NCI-H2081 (cell line): ENCODE measurements around the gene DYNC1I2.
A peak's percentile ranks its signal among the peaks of the same experiment; 100 is the strongest.
"Not testable (repeated sequence)": the region's sequence is repeated elsewhere in the genome, so short reads cannot be mapped to it uniquely, and the experiment has no call there.

ENCODE experiments used
- DNase-seq, 2 experiments: peaks; one replicate each; lab custom pipeline; 2025; lab: John Stamatoyannopoulos, UW

Gene DYNC1I2

DNA sequence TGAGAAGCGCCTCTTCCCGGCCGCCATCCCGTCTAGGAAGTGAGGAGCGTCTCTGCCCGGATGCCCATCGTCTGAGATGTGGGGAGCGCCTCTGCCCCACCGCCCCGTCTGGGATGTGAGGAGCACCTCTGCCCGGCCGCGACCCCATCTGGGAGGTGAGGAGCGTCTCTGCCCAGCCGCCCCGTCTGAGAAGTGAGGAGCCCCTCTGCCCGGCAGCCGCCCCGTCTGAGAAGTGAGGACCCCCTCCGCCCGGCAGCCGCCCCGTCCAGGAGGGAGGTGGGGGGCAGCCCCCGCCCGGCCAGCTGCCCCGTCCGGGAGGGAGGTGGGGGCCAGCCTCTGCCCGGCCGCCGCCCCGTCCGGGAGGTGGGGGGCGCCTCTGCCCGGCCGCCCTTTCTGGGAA, 87.3 kb downstream of the DYNC1I2 start:
- DNase-seq, result not testable (repeated sequence)

DNA sequence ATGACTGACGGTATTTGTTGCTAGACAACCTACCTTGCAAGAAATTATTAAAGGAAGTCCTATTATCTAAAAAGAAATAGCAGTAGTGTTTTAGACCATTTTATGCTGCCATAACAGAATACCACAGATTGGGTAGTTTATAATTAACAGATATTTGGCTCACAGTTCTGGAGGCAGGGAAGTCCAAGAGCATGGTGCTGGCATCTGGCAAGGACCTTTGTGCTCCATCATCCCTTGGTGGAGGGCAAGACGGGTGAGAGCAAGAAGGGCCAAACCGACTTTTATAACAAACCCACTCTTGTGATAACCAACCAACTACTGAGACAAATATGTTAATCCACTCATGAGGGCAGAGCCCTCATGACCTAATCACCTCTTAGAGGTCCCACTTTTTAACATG, 91.2 kb downstream of the DYNC1I2 start:
- no peak for DNase-seq

DNA sequence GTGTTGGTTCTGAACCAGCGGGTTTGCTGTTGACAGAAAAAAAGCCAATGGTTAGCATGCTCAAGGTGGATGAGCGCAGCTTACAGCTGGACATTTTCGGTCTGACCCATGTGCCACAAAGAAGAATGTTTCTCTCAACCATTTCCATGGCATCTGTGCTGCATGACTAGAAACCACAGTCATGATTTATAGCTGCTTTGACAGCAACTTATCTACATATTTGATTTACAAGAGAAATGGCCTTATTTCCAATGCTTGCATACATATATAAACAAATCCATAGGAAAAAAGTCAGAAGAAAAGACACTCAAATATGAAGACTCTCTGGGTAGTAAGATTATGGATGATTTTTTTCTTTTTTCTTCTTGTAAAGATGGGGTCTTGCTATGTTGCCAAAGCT, 98.2 kb downstream of the DYNC1I2 start:
- DNase-seq, result no peak

DNA sequence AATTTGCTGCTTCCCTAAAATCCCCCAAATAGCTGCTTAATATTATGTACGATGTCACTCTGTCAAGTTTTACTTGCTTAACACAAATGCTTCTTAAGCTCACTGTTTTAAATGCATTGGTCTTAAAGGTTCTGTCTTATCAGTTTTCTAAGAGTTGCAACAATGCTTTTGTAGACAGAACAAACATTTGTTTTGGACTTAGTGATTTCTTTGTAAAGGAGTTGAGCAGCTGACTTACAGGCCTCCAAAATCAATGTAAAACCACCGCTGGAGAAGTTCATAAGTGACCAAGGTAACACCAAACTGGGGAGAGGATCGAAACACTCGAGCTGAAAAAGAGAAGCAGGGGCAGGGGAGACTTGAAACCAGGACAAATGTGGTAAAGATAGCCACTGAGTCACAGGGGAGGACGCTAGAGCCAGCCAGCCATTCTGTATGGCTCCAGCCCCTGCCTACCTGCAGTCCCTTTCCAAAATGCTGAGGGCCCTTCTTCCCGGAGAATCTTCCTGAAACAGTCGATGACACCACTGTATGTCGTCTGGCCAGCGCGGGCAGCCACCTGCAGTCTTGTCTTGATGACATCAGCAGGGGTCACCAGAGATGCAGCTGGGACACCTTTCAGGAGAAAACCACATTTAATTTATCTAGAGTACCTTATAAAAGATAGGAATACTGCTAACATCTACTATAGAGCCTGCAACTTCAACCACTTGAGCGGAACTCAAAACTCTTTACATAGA, 100.2 kb downstream of the DYNC1I2 start:
- DNase-seq, result no peak

DNA sequence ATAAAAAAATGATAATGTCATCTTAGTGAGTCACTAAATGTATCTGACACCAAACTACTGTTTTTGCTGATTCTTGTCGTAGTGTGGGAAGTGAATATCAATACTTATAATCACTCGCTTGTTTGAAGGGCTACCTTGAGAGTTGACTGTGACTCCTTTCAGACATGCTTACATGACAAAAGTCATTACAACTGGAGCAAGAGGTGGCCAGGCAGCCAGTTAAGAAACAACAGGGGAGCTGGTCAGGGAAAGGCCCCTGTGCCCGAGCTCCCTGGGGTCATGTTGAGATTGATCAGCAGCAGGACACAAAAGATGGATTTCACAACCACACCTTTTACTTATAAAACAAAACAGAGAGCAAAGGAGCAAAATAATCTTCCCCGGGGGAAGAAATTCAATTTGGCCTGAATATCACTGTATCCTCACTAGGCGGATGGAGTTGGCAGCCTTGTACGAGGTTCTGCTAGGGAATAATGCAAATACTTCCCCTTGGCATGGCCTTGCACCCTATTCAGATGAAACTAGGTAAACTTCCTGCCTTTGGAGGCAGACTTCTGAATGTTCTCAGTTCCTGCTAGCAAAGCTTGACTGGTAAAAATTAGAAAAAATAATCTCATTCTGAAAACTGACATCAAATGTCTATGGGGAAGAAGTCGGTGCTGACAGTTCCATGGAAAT, 101.2 kb downstream of the DYNC1I2 start:
- DNase-seq, result peak in 1 of 2 experiments; percentile 68

DNA sequence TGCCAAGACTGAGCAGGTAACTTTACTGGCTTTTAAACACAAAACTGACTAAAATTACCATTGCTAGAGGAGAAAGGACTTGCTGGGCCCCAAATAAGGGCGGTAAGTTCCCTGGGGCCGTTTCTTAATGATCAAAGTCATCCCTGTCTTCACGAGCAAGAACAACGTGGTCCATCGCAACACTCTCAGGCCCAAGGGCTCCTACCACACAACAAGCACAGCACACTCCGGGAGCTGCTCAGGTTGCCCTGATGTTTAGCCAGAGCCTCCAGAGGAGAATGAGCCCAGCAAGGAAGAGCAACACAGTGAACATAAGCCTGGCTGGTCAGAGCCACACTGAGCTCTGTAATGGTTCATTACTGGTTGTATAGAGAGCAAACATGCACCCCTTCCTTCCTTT, 102.7 kb downstream of the DYNC1I2 start:
- DNase-seq, result no peak

GRCh38 chr2:171791361-171791760, 104.1 kb downstream of the DYNC1I2 start:
- DNase-seq, result no peak

- DNase-seq, result no peak
These were observed 104.9 kb downstream of the DYNC1I2 start for GRCh38 chr2:171792157-171792556.

DNA sequence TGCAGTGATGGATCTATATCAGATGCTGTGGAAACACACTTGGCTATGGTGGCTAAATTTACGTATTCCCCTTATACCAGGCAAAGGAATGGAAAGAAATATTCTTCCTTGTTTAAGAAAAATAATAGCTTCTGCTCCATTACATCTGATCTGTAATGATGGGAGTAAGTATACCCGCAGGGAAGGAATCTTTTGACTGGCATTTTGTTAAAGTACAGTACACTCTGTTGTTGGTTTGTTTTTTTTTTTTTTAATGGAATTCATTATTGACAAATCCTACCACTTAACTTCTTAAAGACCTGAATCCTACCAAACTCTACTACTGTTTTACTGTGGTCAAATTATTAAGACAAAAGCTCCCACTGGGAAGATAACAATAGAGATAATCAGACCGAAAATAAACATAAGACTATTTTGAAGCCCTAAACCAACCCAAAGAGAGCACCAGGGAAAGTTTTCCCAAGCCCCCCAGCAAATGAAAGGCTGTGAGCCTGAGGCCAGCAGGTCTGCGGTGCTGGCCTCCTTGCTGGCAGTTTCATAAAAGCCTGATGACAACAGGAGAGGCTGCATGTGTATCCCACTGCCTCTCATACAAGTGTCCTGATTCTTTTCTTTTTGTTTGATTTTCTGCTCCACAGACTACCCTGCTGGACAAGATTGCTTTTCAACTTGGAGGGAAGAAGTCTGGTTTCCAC, 105.8 kb downstream of the DYNC1I2 start:
- no peak for DNase-seq

GRCh38 chr2:171793691-171794678, 106.7 kb downstream of the DYNC1I2 start:
- DNase-seq, result no peak

- DNase-seq, result no peak
These were observed 107.6 kb downstream of the DYNC1I2 start for GRCh38 chr2:171794918-171795317.
